Measurements from ENCODE around the gene UNC5C. TPM values are rescaled to one million over a fixed set of nuclear protein-coding genes. Genes with fewer than 3 reads are reported as not detected.
"Not testable (repeated sequence)": the region's sequence is repeated elsewhere in the genome, so short reads cannot be mapped to it uniquely, and the experiment has no call there.

UNC5C gene
- total RNA-seq, 3 donors from 2014 or later (not counting 1 experiment from before 2014, with no cell fraction given) = not detected

- ATAC-seq (no peak), DNase-seq (no peak)
- Mint-ChIP-seq H3K9me3 (peaks cover 0 to 3% of the 10 kb centered on the region in 2 donors), H3K4me1 (no peaks in the 10 kb centered on the region), H3K36me3 (no peaks in the 10 kb centered on the region), H3K27ac (no peak overlapping the region), H3K4me3 (no peak overlapping the region), H3K27me3 (ENCODE audit: low read depth in 2 of 2) (peaks cover 0 to 9% of the 10 kb centered on the region in 2 donors)
- Histone ChIP-seq H3K27ac (ENCODE audit: low read length) (no peak overlapping the region), H3K27me3 (ENCODE audit: control insufficient read depth, insufficient read depth, low read length) (no peaks in the 10 kb centered on the region), H3K4me3 (ENCODE audit: low read length) (no peak overlapping the region), H3K36me3 (ENCODE audit: control insufficient read depth, insufficient read depth, low read length) (no peaks in the 10 kb centered on the region), H3K4me1 (ENCODE audit: control insufficient read depth, insufficient read depth, low read length) (no peaks in the 10 kb centered on the region), H3K9me3 (ENCODE audit: control insufficient read depth, insufficient read depth, low read length) (peaks cover 2% of the 10 kb centered on the region)
- WGBS (ENCODE audit: insufficient coverage) = 83% methylated on average over 4 of the region's 4 CpGs
- TF ChIP-seq CTCF (IDR thresholded peaks at IDR 0.05) = no peak
- intact Hi-C loops (cut with micrococcal nuclease) = no loop called here
These were observed 405.8 kb downstream of the UNC5C start for GRCh38 chr4:95142932-95143331.

- intact Hi-C loops (cut with micrococcal nuclease) = no loop called here
These were observed 407.4 kb downstream of the UNC5C start for GRCh38 chr4:95141361-95141760.

GRCh38 chr4:95139424-95139823 lies 409.3 kb downstream of the UNC5C start:
- H3K27me3 Mint-ChIP-seq (ENCODE audit: low read depth in 2 of 2); H3K4me1 ChIP-seq (ENCODE audit: control insufficient read depth, insufficient read depth, low read length); H3K4me1 Mint-ChIP-seq; H3K4me3 ChIP-seq (ENCODE audit: low read length); H3K9me3 ChIP-seq (ENCODE audit: control insufficient read depth, insufficient read depth, low read length); H3K36me3 Mint-ChIP-seq; ATAC-seq; intact Hi-C loops (cut with micrococcal nuclease); H3K9me3 Mint-ChIP-seq; H3K27ac ChIP-seq (ENCODE audit: low read length); H3K4me3 Mint-ChIP-seq; DNase-seq; H3K27ac Mint-ChIP-seq; H3K36me3 ChIP-seq (ENCODE audit: control insufficient read depth, insufficient read depth, low read length); H3K27me3 ChIP-seq (ENCODE audit: control insufficient read depth, insufficient read depth, low read length): not testable (repeated sequence)
- WGBS (ENCODE audit: insufficient coverage) = 94% methylated on average over 14 of the region's 14 CpGs

More at GRCh38 chr4:95141361-95141760, 407.4 kb downstream of the UNC5C start:
- no peaks in the 10 kb centered on the region for H3K36me3 Mint-ChIP-seq
- no peak overlapping the region for H3K4me3 ChIP-seq (ENCODE audit: low read length)
- peaks cover 0 to 5% of the 10 kb centered on the region in 2 donors for H3K9me3 Mint-ChIP-seq
- no peak for ATAC-seq
- no peaks in the 10 kb centered on the region for H3K4me1 ChIP-seq (ENCODE audit: control insufficient read depth, insufficient read depth, low read length)
- H3K36me3 ChIP-seq (ENCODE audit: control insufficient read depth, insufficient read depth, low read length) = no peaks in the 10 kb centered on the region
- H3K9me3 ChIP-seq (ENCODE audit: control insufficient read depth, insufficient read depth, low read length) = peaks cover 2% of the 10 kb centered on the region
- TF ChIP-seq CTCF (IDR thresholded peaks at IDR 0.05) = no peak
- WGBS (ENCODE audit: insufficient coverage) = 65% methylated on average over 5 of the region's 5 CpGs
- peaks cover 0 to 9% of the 10 kb centered on the region in 2 donors for H3K27me3 Mint-ChIP-seq (ENCODE audit: low read depth in 2 of 2)
- no peak for DNase-seq
- no peak overlapping the region for H3K4me3 Mint-ChIP-seq
- no peak overlapping the region for H3K27ac Mint-ChIP-seq
- no peak overlapping the region for H3K27ac ChIP-seq (ENCODE audit: low read length)
- H3K4me1 Mint-ChIP-seq = no peaks in the 10 kb centered on the region
- H3K27me3 ChIP-seq (ENCODE audit: control insufficient read depth, insufficient read depth, low read length) = no peaks in the 10 kb centered on the region

- H3K27ac Mint-ChIP-seq; H3K4me3 Mint-ChIP-seq; H3K9me3 ChIP-seq (ENCODE audit: control insufficient read depth, insufficient read depth, low read length); intact Hi-C loops (cut with micrococcal nuclease); ATAC-seq; H3K36me3 Mint-ChIP-seq; H3K27ac ChIP-seq (ENCODE audit: low read length); H3K27me3 ChIP-seq (ENCODE audit: control insufficient read depth, insufficient read depth, low read length); H3K27me3 Mint-ChIP-seq (ENCODE audit: low read depth in 2 of 2); DNase-seq; H3K4me1 Mint-ChIP-seq; H3K4me1 ChIP-seq (ENCODE audit: control insufficient read depth, insufficient read depth, low read length); H3K9me3 Mint-ChIP-seq; H3K36me3 ChIP-seq (ENCODE audit: control insufficient read depth, insufficient read depth, low read length); H3K4me3 ChIP-seq (ENCODE audit: low read length): not testable (repeated sequence)
- 93% methylated on average over 4 of the region's 4 CpGs for WGBS (ENCODE audit: insufficient coverage)
These were observed 414.8 kb downstream of the UNC5C start for GRCh38 chr4:95134016-95134415.
